GM12878 (cell line): ENCODE measurements around the gene TMEM135. TPM values are rescaled to one million over a fixed set of nuclear protein-coding genes. Genes with fewer than 3 reads are reported as not detected.

ENCODE experiments used
- ATAC-seq: fragments of 200-7000 bp; cut with Tn5 transposase; 3 replicates; pipeline ENCODE4 v1.9.1; 2020; ENCODE audit warnings: mild to moderate bottlenecking, moderate library complexity
- BruUV-seq: library from RNA; stranded (reverse); fragments of 400-500 nt; replicated peaks from 2 replicates; lab custom pipeline; 2021; lab: Mats Ljungman, UMichigan
- CTCF ChIA-PET: fragments of 300-600 bp; sonication (Branson Sonifier 250); formaldehyde crosslinking; extraction: SDS; loops from one replicate; lab custom pipeline; 2021; ENCODE audit warnings: inconsistent platforms; lab: Yijun Ruan, JAX
- POLR2A ChIA-PET: fragments of 350-600 bp; formaldehyde crosslinking; extraction: SDS; loops from one replicate; lab custom pipeline; 2021; ENCODE audit warnings: inconsistent platforms; lab: Charles Lee
- RAD21 ChIA-PET: fragments of 300-600 bp; sonication (Branson Sonifier 250); formaldehyde crosslinking; loops from one replicate; lab custom pipeline; 2023; ENCODE audit warnings: antibody characterized with exemption; ENCODE audit not compliant: unreplicated experiment; lab: Charles Lee
- SMC1A ChIA-PET: fragments of 300-600 bp; sonication (Branson Sonifier 250); formaldehyde crosslinking; loops from one replicate; lab custom pipeline; 2023; ENCODE audit not compliant: unreplicated experiment, uncharacterized antibody; lab: Charles Lee
- DNase-seq: peaks from one replicate; pipeline ENCODE4 v3.0.0-alpha.2; 2011; ENCODE audit warnings: low read depth, low spot score
- FAIRE-seq: peaks from 3 replicates; lab custom pipeline; 2011; peaks lifted over from hg19 to GRCh38; lab: Jason Lieb, UNC
- H2AFZ ChIP-seq: 2 replicates; pipeline ENCODE4 v1.6.0; 2011; ENCODE audit warnings: low read depth, low read length, control low read depth; ENCODE audit not compliant: control insufficient read depth
- H3K27ac ChIP-seq: 2 replicates; pipeline ENCODE4 v1.5.1; 2011; ENCODE audit warnings: control low read depth; ENCODE audit not compliant: control insufficient read depth, insufficient read depth
- H3K27me3 ChIP-seq, 2 experiments: replicated peaks in 1 of 2; 2 replicates each; pipeline versions ENCODE4 v1.6.0 to v1.6.1; 2011; ENCODE audit warnings: low read length in 1 of 2; ENCODE audit not compliant: control insufficient read depth in 2 of 2, insufficient read depth in 2 of 2
- H3K36me3 ChIP-seq, 2 experiments: 2 replicates each; pipeline ENCODE4 v1.5.1; 2011; ENCODE audit warnings: low read length in 1 of 2; ENCODE audit not compliant: control insufficient read depth in 2 of 2, insufficient read depth in 2 of 2
- H3K4me1 ChIP-seq: 2 replicates; pipeline ENCODE4 v1.6.1; 2011; ENCODE audit warnings: mild to moderate bottlenecking, low read length, moderate library complexity, mixed read lengths; ENCODE audit not compliant: control insufficient read depth, insufficient read depth
- H3K4me2 ChIP-seq: 2 replicates; pipeline ENCODE4 v1.6.0; 2011; ENCODE audit warnings: control low read depth; ENCODE audit not compliant: control insufficient read depth, insufficient read depth
- H3K4me3 ChIP-seq: fragments of 200-600 bp; sonication (generic); 2 replicates; pipeline ENCODE4 v1.5.1; 2016
- H3K79me2 ChIP-seq: 2 replicates; pipeline ENCODE4 v1.6.0; 2011; ENCODE audit warnings: low read length; ENCODE audit not compliant: control insufficient read depth, insufficient read depth
- H3K9ac ChIP-seq: 2 replicates; pipeline ENCODE4 v1.8.0; 2011; ENCODE audit warnings: low read length, control low read depth, mixed read lengths; ENCODE audit not compliant: control insufficient read depth, insufficient read depth
- H3K9me3 ChIP-seq: replicated peaks from 3 replicates; pipeline ENCODE4 v1.5.1; 2011; ENCODE audit warnings: mild to moderate bottlenecking, low read length; ENCODE audit not compliant: control insufficient read depth, insufficient read depth
- H4K20me1 ChIP-seq: 2 replicates; pipeline ENCODE4 v1.6.0; 2011; ENCODE audit not compliant: control insufficient read depth, insufficient read depth
- BRCA1 ChIP-seq: IDR thresholded peaks from 2 replicates; pipeline ENCODE4 v1.6.1; 2011; ENCODE audit warnings: low read depth, low read length, improper control_type of control experiment
- CBX3 ChIP-seq: fragments of 200-600 bp; sonication (generic); IDR thresholded peaks from 2 replicates; pipeline ENCODE4 v1.6.1; 2016; ENCODE audit warnings: low read depth, borderline replicate concordance
- NBN ChIP-seq: fragments of 450-650 bp; IDR thresholded peaks from 2 replicates; pipeline ENCODE4 v1.6.1; 2016
- NFXL1 ChIP-seq: fragments of 450-650 bp; IDR thresholded peaks from 2 replicates; pipeline ENCODE4 v1.6.1; 2017; ENCODE audit warnings: antibody characterized with exemption, mild to moderate bottlenecking, borderline replicate concordance
- NR2C1 ChIP-seq: fragments of 450-650 bp; IDR thresholded peaks from 2 replicates; pipeline ENCODE4 v1.6.1; 2017; ENCODE audit warnings: antibody characterized with exemption, mild to moderate bottlenecking, moderate library complexity
- PKNOX1 ChIP-seq: fragments of 450-650 bp; IDR thresholded peaks from 2 replicates; pipeline ENCODE4 v1.6.1; 2016; ENCODE audit warnings: mild to moderate bottlenecking
- POLR2AphosphoS5 ChIP-seq: IDR thresholded peaks from 2 replicates; pipeline ENCODE4 v1.6.1; 2011; ENCODE audit warnings: mild to moderate bottlenecking, low read length, inconsistent platforms
- REST ChIP-seq: IDR thresholded peaks from 2 replicates; pipeline ENCODE4 v1.6.1; 2012; ENCODE audit warnings: mild to moderate bottlenecking, low read depth, low read length
- SKIL ChIP-seq: fragments of 450-650 bp; IDR thresholded peaks from 2 replicates; pipeline ENCODE4 v1.6.1; 2017; ENCODE audit warnings: mild to moderate bottlenecking, low read depth, inconsistent platforms; ENCODE audit not compliant: poor library complexity, severe bottlenecking
- SMAD1 ChIP-seq: fragments of 450-650 bp; IDR thresholded peaks from 2 replicates; pipeline ENCODE4 v1.6.1; 2018; ENCODE audit warnings: mild to moderate bottlenecking, low read depth; ENCODE audit not compliant: partially characterized antibody
- TARDBP ChIP-seq: IDR thresholded peaks from 2 replicates; pipeline ENCODE4 v1.6.1; 2016; ENCODE audit warnings: borderline replicate concordance
- USF1 ChIP-seq: IDR thresholded peaks from 2 replicates; pipeline ENCODE4 v1.6.1; 2011; ENCODE audit warnings: borderline replicate concordance, low read depth, mild to moderate bottlenecking, moderate library complexity, mixed read lengths, low read length; ENCODE audit not compliant: insufficient read depth; ENCODE audit errors: extremely low read length
- ZNF687 ChIP-seq: fragments of 450-650 bp; IDR thresholded peaks from 2 replicates; pipeline ENCODE4 v1.6.1; 2017; ENCODE audit warnings: mild to moderate bottlenecking, moderate library complexity
- WGBS: methylation state at CpG from one replicate; pipeline ENCODE4 v1.1.6; 2016; ENCODE audit warnings: low lambda C conversion rate; ENCODE audit not compliant: insufficient replicate concordance, insufficient coverage; ENCODE audit errors: missing lambda C conversion rate; 5-methylcytosine and 5-hydroxymethylcytosine counted together
- in situ Hi-C: fragments of 300-500 bp; cut with MboI; formaldehyde crosslinking; loops from 9 replicates; pipeline ENCODE4 v1.14.3; 2018; ENCODE audit warnings: mixed read lengths
- intact Hi-C: fragments of 100-400 bp; cut with micrococcal nuclease; formaldehyde crosslinking; loops from one replicate; pipeline ENCODE4 v1.14.2; 2022; ENCODE audit not compliant: unreplicated experiment
- polyA plus RNA-seq, 11 experiments: library from polyadenylated mRNA; depleted of rRNA in 4 of 11; unstranded in 6 of 11; stranded (reverse) in 5 of 11; fragments of >200 nt; fragmentation: Nextera tagmentation in 4 of 11; fragmentation: Illumina TruSeq in 1 of 11; extraction: Ambion mirVana in 4 of 11; extraction: Trizol in 1 of 11; gene quantifications; 1 replicate in 1 of 11; 2 replicates in 10 of 11; pipeline versions ENCODE4 v1.2.1 to v1.2.3, GENCODE V29; 2011 to 2016; ENCODE audit warnings: inconsistent platforms in 2 of 11, missing spikeins in 2 of 11, low read depth in 1 of 11
- total RNA-seq, 4 experiments: library from RNA; depleted of rRNA in 3 of 4; stranded (reverse); fragments of >200 nt in 3 of 4; fragmentation: Illumina TruSeq in 1 of 4; extraction: Trizol in 1 of 4; gene quantifications; 2 replicates each; pipeline versions ENCODE4 v1.2.1 to v1.2.3, GENCODE V29; 2013 to 2021

TMEM135 gene
- total and polyA plus RNA-seq, 10 of the 15 experiments (the other 5 are each of a cell fraction or from before 2014, with no cell fraction given), result 7.2 to 117 (median 12.9) TPM

- intact Hi-C loops, result no loop called here
- no TSS peak for BruUV-seq
- DNase-seq (no peak), FAIRE-seq (no peak), ATAC-seq (no peak)
- ChIA-PET RAD21 (no interaction called here), POLR2A (no interaction called here), SMC1A (no interaction called here), CTCF (no interaction called here)
- Histone ChIP-seq H3K4me3 (no peak overlapping the region), H3K27ac (no peak overlapping the region), H2AFZ (no peak overlapping the region), H3K4me1 (no peaks in the 10 kb centered on the region), H4K20me1 (no peaks in the 10 kb centered on the region), H3K4me2 (no peak overlapping the region), H3K9me3 (no peaks in the 10 kb centered on the region), H3K36me3 (peaks cover 0 to 6% of the 10 kb centered on the region in 2 experiments; a peak in 1 of 4 replicates), H3K9ac (no peak overlapping the region), H3K27me3 (no peaks in the 10 kb centered on the region), H3K79me2 (no peaks in the 10 kb centered on the region)
- WGBS, result 99% methylated on average over 5 of the region's 5 CpGs
- in situ Hi-C loops, result no loop called here
- no peak for TF ChIP-seq CBX3
- TF ChIP-seq NFXL1, result no peak
- TF ChIP-seq SMAD1, result no peak
- TF ChIP-seq TARDBP, result no peak
- TF ChIP-seq PKNOX1, result no peak
- TF ChIP-seq ZNF687, result no peak
- no peak for TF ChIP-seq USF1
- no peak for TF ChIP-seq BRCA1
- no peak for TF ChIP-seq NR2C1
- no peak for TF ChIP-seq REST
- TF ChIP-seq POLR2AphosphoS5, result no peak
- TF ChIP-seq SKIL, result no peak
- no peak for TF ChIP-seq NBN
These were observed 286.2 kb downstream of the TMEM135 start for GRCh38 chr11:87323899-87324298.
